ENCODE results near the gene CFAP107. TPM values are rescaled to one million over a fixed set of nuclear protein-coding genes. Genes with fewer than 3 reads are reported as not detected.

CFAP107 gene
- total RNA-seq, 1 donor from 2014 or later = not detected

- Histone ChIP-seq H3K27ac (ENCODE audit: low read depth, low read length) (no peak overlapping the region), H2AFZ (ENCODE audit: low read depth, low read length) (no peak overlapping the region), H3K4me1 (ENCODE audit: insufficient read depth, low read length) (no peaks in the 10 kb centered on the region), H4K20me1 (ENCODE audit: insufficient read depth, low read length) (no peaks in the 10 kb centered on the region), H3K9me3 (ENCODE audit: insufficient read depth, low read depth, low read length) (peaks cover 2% of the 10 kb centered on the region), H3K4me3 (ENCODE audit: insufficient read depth, low read depth, low read length) (no peak overlapping the region), H3K9ac (ENCODE audit: low read length) (no peak overlapping the region), H3K79me2 (ENCODE audit: insufficient read depth, low read length) (no peaks in the 10 kb centered on the region), H3K27me3 (ENCODE audit: insufficient read depth, low read length) (no peaks in the 10 kb centered on the region), H3K4me2 (ENCODE audit: low read length) (no peak overlapping the region), H3K36me3 (ENCODE audit: insufficient read depth, low read length) (no peaks in the 10 kb centered on the region)
- H3K36me3 Mint-ChIP-seq (ENCODE audit: low read depth, unreplicated experiment) = no peaks in the 10 kb centered on the region
- DNase-seq (ENCODE audit: low read depth) = no peak
- no peaks in the 10 kb centered on the region for H3K4me1 Mint-ChIP-seq (ENCODE audit: low read depth, unreplicated experiment)
- peaks cover 6% of the 10 kb centered on the region for H3K9me3 Mint-ChIP-seq (ENCODE audit: unreplicated experiment)
- no peak for FAIRE-seq
- H3K4me3 Mint-ChIP-seq (ENCODE audit: unreplicated experiment) = no peak overlapping the region
- TF ChIP-seq CTCF (IDR thresholded peaks at IDR 0.05; ENCODE audit: insufficient read depth, low read depth, low read length) (no peak), EZH2 (IDR thresholded peaks at IDR 0.05; ENCODE audit: insufficient read depth, low read length) (no peak)
- H3K27ac Mint-ChIP-seq (ENCODE audit: unreplicated experiment) = no peak overlapping the region
- H3K27me3 Mint-ChIP-seq (ENCODE audit: low read depth, unreplicated experiment) = peaks cover 11% of the 10 kb centered on the region
Observed at GRCh38 chr1:12798911-12799310, 52.9 kb downstream of the CFAP107 start.

GRCh38 chr1:12799730-12800129 lies 53.7 kb downstream of the CFAP107 start:
- Histone ChIP-seq H4K20me1 (ENCODE audit: insufficient read depth, low read length) (no peaks in the 10 kb centered on the region), H3K4me2 (ENCODE audit: low read length) (no peak overlapping the region), H3K27ac (ENCODE audit: low read depth, low read length) (no peak overlapping the region), H3K4me3 (ENCODE audit: insufficient read depth, low read depth, low read length) (no peak overlapping the region), H3K9me3 (ENCODE audit: insufficient read depth, low read depth, low read length) (peaks cover 2% of the 10 kb centered on the region), H2AFZ (ENCODE audit: low read depth, low read length) (no peak overlapping the region), H3K9ac (ENCODE audit: low read length) (no peak overlapping the region), H3K4me1 (ENCODE audit: insufficient read depth, low read length) (no peaks in the 10 kb centered on the region), H3K27me3 (ENCODE audit: insufficient read depth, low read length) (no peaks in the 10 kb centered on the region), H3K36me3 (ENCODE audit: insufficient read depth, low read length) (no peaks in the 10 kb centered on the region), H3K79me2 (ENCODE audit: insufficient read depth, low read length) (no peaks in the 10 kb centered on the region)
- no peak for TF ChIP-seq CTCF (IDR thresholded peaks at IDR 0.05; ENCODE audit: insufficient read depth, low read depth, low read length)
- TF ChIP-seq EZH2 (IDR thresholded peaks at IDR 0.05; ENCODE audit: insufficient read depth, low read length) = no peak
- Mint-ChIP-seq H3K4me1 (ENCODE audit: low read depth, unreplicated experiment) (no peaks in the 10 kb centered on the region), H3K36me3 (ENCODE audit: low read depth, unreplicated experiment) (no peaks in the 10 kb centered on the region), H3K27me3 (ENCODE audit: low read depth, unreplicated experiment) (peaks cover 6% of the 10 kb centered on the region), H3K4me3 (ENCODE audit: unreplicated experiment) (no peak overlapping the region), H3K9me3 (ENCODE audit: unreplicated experiment) (peaks cover 3% of the 10 kb centered on the region), H3K27ac (ENCODE audit: unreplicated experiment) (no peak overlapping the region)
- no peak for DNase-seq (ENCODE audit: low read depth)
- FAIRE-seq = no peak

DNA sequence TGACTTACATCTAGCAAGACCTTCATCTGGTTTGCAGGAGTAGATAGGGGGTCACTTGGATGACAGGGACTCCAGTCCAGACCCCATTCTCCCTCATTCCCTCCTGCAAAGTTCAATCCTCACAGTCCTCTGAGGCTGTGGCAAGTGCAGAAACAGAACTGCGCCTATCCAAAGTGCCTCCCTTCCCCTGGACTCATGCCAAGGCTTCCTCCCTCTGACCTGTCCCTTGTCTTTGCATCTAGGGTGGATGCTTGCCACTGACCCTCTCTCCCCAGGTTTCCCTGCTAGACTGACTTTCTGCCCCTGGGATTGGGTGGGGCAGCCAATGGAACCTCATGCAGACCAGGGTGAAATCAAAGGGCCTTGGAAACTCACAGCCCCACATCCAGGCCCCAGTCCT lies 63.9 kb downstream of the CFAP107 start:
- FAIRE-seq = no peak

More for the DNA sequence above, 63.9 kb downstream of the CFAP107 start:
- H2AFZ ChIP-seq (ENCODE audit: low read depth, low read length) = no peak overlapping the region
- H3K4me3 Mint-ChIP-seq (ENCODE audit: unreplicated experiment) = no peak overlapping the region
- H3K27ac Mint-ChIP-seq (ENCODE audit: unreplicated experiment) = no peak overlapping the region
- no peak overlapping the region for H3K4me3 ChIP-seq (ENCODE audit: insufficient read depth, low read depth, low read length)
- H3K9me3 ChIP-seq (ENCODE audit: insufficient read depth, low read depth, low read length) = no peaks in the 10 kb centered on the region
- H3K79me2 ChIP-seq (ENCODE audit: insufficient read depth, low read length) = no peaks in the 10 kb centered on the region
- H3K4me1 Mint-ChIP-seq (ENCODE audit: low read depth, unreplicated experiment) = peaks cover 4% of the 10 kb centered on the region
- no peak overlapping the region for H3K4me2 ChIP-seq (ENCODE audit: low read length)
- no peaks in the 10 kb centered on the region for H4K20me1 ChIP-seq (ENCODE audit: insufficient read depth, low read length)
- H3K4me1 ChIP-seq (ENCODE audit: insufficient read depth, low read length) = no peaks in the 10 kb centered on the region
- H3K36me3 ChIP-seq (ENCODE audit: insufficient read depth, low read length) = no peaks in the 10 kb centered on the region
- H3K36me3 Mint-ChIP-seq (ENCODE audit: low read depth, unreplicated experiment) = no peaks in the 10 kb centered on the region
- no peak overlapping the region for H3K27ac ChIP-seq (ENCODE audit: low read depth, low read length)
- H3K9ac ChIP-seq (ENCODE audit: low read length) = no peak overlapping the region
- DNase-seq (ENCODE audit: low read depth) = no peak
- peaks cover 5% of the 10 kb centered on the region for H3K9me3 Mint-ChIP-seq (ENCODE audit: unreplicated experiment)
- H3K27me3 ChIP-seq (ENCODE audit: insufficient read depth, low read length) = no peaks in the 10 kb centered on the region
- TF ChIP-seq EZH2 (IDR thresholded peaks at IDR 0.05; ENCODE audit: insufficient read depth, low read length) (no peak), CTCF (IDR thresholded peaks at IDR 0.05; ENCODE audit: insufficient read depth, low read depth, low read length) (no peak)
- H3K27me3 Mint-ChIP-seq (ENCODE audit: low read depth, unreplicated experiment) = peaks cover 3% of the 10 kb centered on the region

All from astrocyte (in vitro differentiated cells and primary cell).